ENCODE results near the gene TAF3. TPM values are rescaled to one million over a fixed set of nuclear protein-coding genes. Genes with fewer than 3 reads are reported as not detected.

Gene TAF3
- polyA plus RNA-seq, 3 donors = 1.6 to 3.9 (median 3.4) TPM

DNA sequence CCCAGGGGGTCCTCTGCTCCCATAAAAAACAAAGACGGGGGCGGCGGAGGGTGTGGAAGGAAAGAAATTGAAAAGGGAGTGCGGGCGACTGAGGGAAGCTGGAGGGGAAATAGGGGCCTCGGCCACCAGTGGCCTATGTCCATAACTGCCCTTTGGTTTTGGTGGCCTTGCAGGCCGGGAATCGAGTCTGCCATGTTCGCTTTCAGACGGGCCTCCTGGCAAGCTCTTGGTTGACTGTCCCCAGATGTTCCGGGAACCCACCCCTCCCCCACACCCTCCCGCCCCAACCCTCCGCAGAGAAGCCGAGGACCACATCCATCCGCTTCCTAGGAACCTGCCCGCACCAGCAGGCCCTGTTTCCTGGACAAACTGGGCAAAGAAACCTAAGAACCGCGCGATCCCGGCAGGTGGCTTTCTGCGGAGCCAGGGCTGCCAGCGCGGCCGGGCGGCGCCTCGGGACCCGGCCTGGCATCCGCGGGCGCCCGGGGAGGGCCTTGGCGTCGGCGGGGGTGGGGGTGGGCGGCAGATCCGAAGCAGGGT, 216.2 kb downstream of the TAF3 start:
- peak overlapping the region in 1 of 2 donors; percentile 77 for H3K4me3 Mint-ChIP-seq
- no peaks in the 10 kb centered on the region for H3K36me3 ChIP-seq (replicated peaks in 1 of 2; ENCODE audit: control insufficient read depth in 1 of 2, insufficient read depth in 2 of 2, low read length in 2 of 2)
- intact Hi-C loops (cut with micrococcal nuclease) = no loop called here
- H3K4me1 Mint-ChIP-seq = peaks cover 12% of the 10 kb centered on the region
- no peaks in the 10 kb centered on the region for H4K20me1 ChIP-seq (ENCODE audit: insufficient read depth, low read length)
- H3K9me3 ChIP-seq (replicated peaks in 1 of 2; ENCODE audit: control insufficient read depth in 1 of 2, insufficient read depth in 1 of 2, low read length in 2 of 2) = peaks cover 0 to 34% of the 10 kb centered on the region in 2 donors
- peaks cover 0 to 28% (median 8%) of the 10 kb centered on the region in 7 donors for H3K9me3 Mint-ChIP-seq
- no peak overlapping the region for H3K4me2 ChIP-seq (replicated peaks; ENCODE audit: extremely low read depth, low read length, poor library complexity, severe bottlenecking)
- no peak for DNase-seq
- H3K9ac ChIP-seq (ENCODE audit: insufficient read depth, low read length, poor library complexity, severe bottlenecking) = no peak overlapping the region
- no peaks in the 10 kb centered on the region for H3K4me1 ChIP-seq (ENCODE audit: control insufficient read depth in 1 of 2, insufficient read depth in 2 of 2, low read length in 2 of 2)
- H3K27ac ChIP-seq (ENCODE audit: low read depth in 1 of 2, low read length in 2 of 2) = no peak overlapping the region
- no peak overlapping the region for H3K27ac Mint-ChIP-seq
- H3K27me3 Mint-ChIP-seq (ENCODE audit: low read depth in 3 of 3) = peaks cover 85 to 93% (median 86%) of the 10 kb centered on the region in 3 donors
- TF ChIP-seq, protein P1, sequence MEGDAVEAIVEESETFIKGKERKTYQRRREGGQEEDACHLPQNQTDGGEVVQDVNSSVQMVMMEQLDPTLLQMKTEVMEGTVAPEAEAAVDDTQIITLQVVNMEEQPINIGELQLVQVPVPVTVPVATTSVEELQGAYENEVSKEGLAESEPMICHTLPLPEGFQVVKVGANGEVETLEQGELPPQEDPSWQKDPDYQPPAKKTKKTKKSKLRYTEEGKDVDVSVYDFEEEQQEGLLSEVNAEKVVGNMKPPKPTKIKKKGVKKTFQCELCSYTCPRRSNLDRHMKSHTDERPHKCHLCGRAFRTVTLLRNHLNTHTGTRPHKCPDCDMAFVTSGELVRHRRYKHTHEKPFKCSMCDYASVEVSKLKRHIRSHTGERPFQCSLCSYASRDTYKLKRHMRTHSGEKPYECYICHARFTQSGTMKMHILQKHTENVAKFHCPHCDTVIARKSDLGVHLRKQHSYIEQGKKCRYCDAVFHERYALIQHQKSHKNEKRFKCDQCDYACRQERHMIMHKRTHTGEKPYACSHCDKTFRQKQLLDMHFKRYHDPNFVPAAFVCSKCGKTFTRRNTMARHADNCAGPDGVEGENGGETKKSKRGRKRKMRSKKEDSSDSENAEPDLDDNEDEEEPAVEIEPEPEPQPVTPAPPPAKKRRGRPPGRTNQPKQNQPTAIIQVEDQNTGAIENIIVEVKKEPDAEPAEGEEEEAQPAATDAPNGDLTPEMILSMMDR (IDR thresholded peaks at IDR 0.05) = no peak
- under 1% methylated on average over 35 of the region's 37 CpGs for WGBS (ENCODE audit: insufficient coverage)
- no peaks in the 10 kb centered on the region for H3K79me2 ChIP-seq (ENCODE audit: insufficient read depth, low read length)
- H3K4me3 ChIP-seq (replicated peaks in 1 of 3; ENCODE audit: low read depth in 2 of 3, low read length in 3 of 3) = no peak overlapping the region
- peaks cover 0 to 4% of the 10 kb centered on the region in 2 donors for H3K36me3 Mint-ChIP-seq
- no peak overlapping the region for H2AFZ ChIP-seq (ENCODE audit: insufficient read depth, low read depth, low read length, poor library complexity, severe bottlenecking)
- H3K27me3 ChIP-seq (ENCODE audit: control insufficient read depth in 2 of 2, insufficient read depth in 2 of 2, low read length in 2 of 2) = peaks cover 70 to 99% of the 10 kb centered on the region in 2 donors

DNA sequence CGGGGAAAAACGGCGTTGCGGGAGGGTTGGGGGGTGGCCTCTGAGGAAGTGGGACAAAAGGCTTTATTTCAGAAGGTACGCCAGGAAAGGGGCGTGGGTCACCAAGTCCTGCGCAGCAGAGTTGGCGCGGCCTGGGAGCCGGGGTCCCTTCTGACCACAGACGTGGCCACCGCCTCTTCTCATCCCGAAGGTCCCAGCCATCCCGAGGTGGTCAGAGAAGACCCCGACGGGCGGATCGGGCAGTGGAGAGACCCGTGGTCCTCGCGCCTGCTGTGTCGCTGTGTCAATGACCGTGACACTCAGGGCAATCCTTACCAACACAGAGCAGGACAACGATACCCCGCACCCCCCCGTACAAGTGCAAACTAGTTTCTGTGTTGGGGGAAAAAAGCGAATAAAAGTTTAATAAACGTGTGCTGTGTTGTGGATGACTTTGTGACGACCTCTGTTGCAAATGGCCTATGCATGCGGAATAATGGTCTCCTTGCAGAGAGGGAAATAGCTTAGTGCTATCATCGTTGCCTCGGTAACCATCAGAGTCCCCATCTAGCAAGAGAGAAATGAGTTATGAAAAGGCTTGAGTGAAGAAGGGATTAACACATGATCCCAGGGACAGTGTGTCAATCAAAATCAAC, 216.8 kb downstream of the TAF3 start:
- Mint-ChIP-seq H3K4me3 (peak overlapping the region in 1 of 2 donors; percentile 76), H3K4me1 (peaks cover 12% of the 10 kb centered on the region), H3K36me3 (peaks cover 0 to 4% of the 10 kb centered on the region in 2 donors), H3K27ac (no peak overlapping the region), H3K9me3 (peaks cover 0 to 28% (median 8%) of the 10 kb centered on the region in 7 donors), H3K27me3 (ENCODE audit: low read depth in 3 of 3) (peaks cover 88 to 94% (median 92%) of the 10 kb centered on the region in 3 donors)
- H3K36me3 ChIP-seq (replicated peaks in 1 of 2; ENCODE audit: control insufficient read depth in 1 of 2, insufficient read depth in 2 of 2, low read length in 2 of 2) = no peaks in the 10 kb centered on the region
- H3K27ac ChIP-seq (ENCODE audit: low read depth in 1 of 2, low read length in 2 of 2) = no peak overlapping the region
- H3K4me3 ChIP-seq (replicated peaks in 1 of 3; ENCODE audit: low read depth in 2 of 3, low read length in 3 of 3) = no peak overlapping the region
- H4K20me1 ChIP-seq (ENCODE audit: insufficient read depth, low read length) = no peaks in the 10 kb centered on the region
- no peak overlapping the region for H3K4me2 ChIP-seq (replicated peaks; ENCODE audit: extremely low read depth, low read length, poor library complexity, severe bottlenecking)
- TF ChIP-seq, protein P1 (IDR thresholded peaks at IDR 0.05) = no peak
- H3K9ac ChIP-seq (ENCODE audit: insufficient read depth, low read length, poor library complexity, severe bottlenecking) = no peak overlapping the region
- intact Hi-C loops (cut with micrococcal nuclease) = no loop called here
- peaks cover 0 to 38% of the 10 kb centered on the region in 2 donors for H3K9me3 ChIP-seq (replicated peaks in 1 of 2; ENCODE audit: control insufficient read depth in 1 of 2, insufficient read depth in 1 of 2, low read length in 2 of 2)
- no peak for DNase-seq
- H3K4me1 ChIP-seq (ENCODE audit: control insufficient read depth in 1 of 2, insufficient read depth in 2 of 2, low read length in 2 of 2) = no peaks in the 10 kb centered on the region
- WGBS (ENCODE audit: insufficient coverage) = 4% methylated on average over 27 of the region's 32 CpGs
- no peaks in the 10 kb centered on the region for H3K79me2 ChIP-seq (ENCODE audit: insufficient read depth, low read length)
- peaks cover 76 to 99% of the 10 kb centered on the region in 2 donors for H3K27me3 ChIP-seq (ENCODE audit: control insufficient read depth in 2 of 2, insufficient read depth in 2 of 2, low read length in 2 of 2)
- no peak overlapping the region for H2AFZ ChIP-seq (ENCODE audit: insufficient read depth, low read depth, low read length, poor library complexity, severe bottlenecking)
